Measurements from ENCODE around the gene DNER.

DNER gene

GRCh38 chr2:229346816-229347540, 367.4 kb downstream of the DNER start:
- H3K36me3 ChIP-seq: no peaks in the 10 kb centered on the region
- H3K27me3 ChIP-seq: no peaks in the 10 kb centered on the region
- no peak overlapping the region for H3K4me3 ChIP-seq (ENCODE audit: low read depth, low read length)
- no peaks in the 10 kb centered on the region; the same call in 1 of the 2 replicates for H3K9me3 ChIP-seq
- no peaks in the 10 kb centered on the region for H3K4me1 ChIP-seq
- no peak for TF ChIP-seq CTCF (IDR thresholded peaks at IDR 0.05; ENCODE audit: low read depth, low read length)
- DNase-seq: no peak

- Histone ChIP-seq H3K4me3 (ENCODE audit: low read depth, low read length) (no peak overlapping the region), H3K4me1 (no peaks in the 10 kb centered on the region), H3K36me3 (no peaks in the 10 kb centered on the region), H3K27me3 (no peaks in the 10 kb centered on the region), H3K9me3 (no peaks in the 10 kb centered on the region)
- TF ChIP-seq CTCF (IDR thresholded peaks at IDR 0.05; ENCODE audit: low read depth, low read length): no peak
- no peak for DNase-seq
Measured at GRCh38 chr2:229344955-229345354, 369.4 kb downstream of the DNER start.

GRCh38 chr2:229344151-229344551, 370.2 kb downstream of the DNER start:
- Histone ChIP-seq H3K27me3 (no peaks in the 10 kb centered on the region), H3K4me1 (no peaks in the 10 kb centered on the region), H3K9me3 (no peaks in the 10 kb centered on the region), H3K4me3 (ENCODE audit: low read depth, low read length) (no peak overlapping the region), H3K36me3 (no peaks in the 10 kb centered on the region)
- DNase-seq: no peak
- no peak for TF ChIP-seq CTCF (IDR thresholded peaks at IDR 0.05; ENCODE audit: low read depth, low read length)

GRCh38 chr2:229343661-229344060, 370.7 kb downstream of the DNER start:
- TF ChIP-seq CTCF (IDR thresholded peaks at IDR 0.05; ENCODE audit: low read depth, low read length): no peak
- Histone ChIP-seq H3K4me3 (ENCODE audit: low read depth, low read length) (no peak overlapping the region), H3K9me3 (no peaks in the 10 kb centered on the region), H3K36me3 (no peaks in the 10 kb centered on the region), H3K4me1 (no peaks in the 10 kb centered on the region), H3K27me3 (no peaks in the 10 kb centered on the region)
- DNase-seq: no peak

- Histone ChIP-seq H3K36me3 (no peaks in the 10 kb centered on the region), H3K4me1 (no peaks in the 10 kb centered on the region), H3K27me3 (no peaks in the 10 kb centered on the region), H3K9me3 (no peaks in the 10 kb centered on the region), H3K4me3 (ENCODE audit: low read depth, low read length) (no peak overlapping the region)
- DNase-seq: no peak
- TF ChIP-seq CTCF (IDR thresholded peaks at IDR 0.05; ENCODE audit: low read depth, low read length): no peak
Measured at GRCh38 chr2:229342376-229342775, 372.0 kb downstream of the DNER start.

- Histone ChIP-seq H3K4me3 (ENCODE audit: low read depth, low read length) (no peak overlapping the region), H3K4me1 (no peaks in the 10 kb centered on the region), H3K9me3 (no peaks in the 10 kb centered on the region), H3K36me3 (no peaks in the 10 kb centered on the region), H3K27me3 (no peaks in the 10 kb centered on the region)
- no peak for DNase-seq
- no peak for TF ChIP-seq CTCF (IDR thresholded peaks at IDR 0.05; ENCODE audit: low read depth, low read length)
Measured at GRCh38 chr2:229340086-229340760, 374.1 kb downstream of the DNER start.
